CD8-positive, alpha-beta memory T cell (primary cell): ENCODE data around the gene PREX1. TPM values are rescaled to one million over a fixed set of nuclear protein-coding genes. Genes with fewer than 3 reads are reported as not detected.
A peak's percentile ranks its signal among the peaks of the same experiment; 100 is the strongest.

Experiments used
- CTCF ChIA-PET: fragments of 350-600 bp; sonication (Branson Sonifier 250); formaldehyde crosslinking; loops from one replicate; lab custom pipeline; 2021; ENCODE audit warnings: antibody characterized with exemption; lab: Charles Lee
- POLR2A ChIA-PET: fragments of 350-600 bp; sonication (Branson Sonifier 250); formaldehyde crosslinking; loops from one replicate; lab custom pipeline; 2021; ENCODE audit warnings: antibody characterized with exemption; lab: Charles Lee
- DNase-seq, 5 donors: peaks; one replicate each; pipeline versions ENCODE4 v3.0.0 to v3.0.0-alpha.2; 2020 to 2022; ENCODE audit warnings: mixed read lengths in 1 of 5
- H3K27ac ChIP-seq: one replicate; pipeline ENCODE4 v1.7.0; 2013; ENCODE audit warnings: low read depth, mild to moderate bottlenecking, low read length, moderate library complexity
- H3K27me3 ChIP-seq: 2 replicates; pipeline ENCODE4 v1.7.0; 2013; ENCODE audit warnings: low read length, mild to moderate bottlenecking; ENCODE audit not compliant: insufficient read depth, poor library complexity, severe bottlenecking
- H3K36me3 ChIP-seq: 2 replicates; pipeline ENCODE4 v1.7.0; 2013; ENCODE audit warnings: mild to moderate bottlenecking, low read length, moderate library complexity; ENCODE audit not compliant: insufficient read depth
- H3K4me1 ChIP-seq: 2 replicates; pipeline ENCODE4 v1.7.0; 2013; ENCODE audit warnings: mild to moderate bottlenecking, low read length, moderate library complexity; ENCODE audit not compliant: insufficient read depth
- H3K4me3 ChIP-seq: 2 replicates; pipeline ENCODE4 v1.7.0; 2013; ENCODE audit warnings: mild to moderate bottlenecking, low read length
- H3K9me3 ChIP-seq: 2 replicates; pipeline ENCODE4 v1.7.0; 2013; ENCODE audit warnings: mild to moderate bottlenecking, low read length
- H3K27ac Mint-ChIP-seq, 8 donors: one replicate each; pipeline ENCODE4 v1.8.0; 2020 to 2021; ENCODE audit warnings: mixed read lengths in 8 of 8, mild to moderate bottlenecking in 6 of 8, inconsistent platforms in 3 of 8, moderate library complexity in 3 of 8
- H3K27me3 Mint-ChIP-seq, 2 donors: one replicate each; pipeline ENCODE4 v1.8.0; 2020 to 2021; ENCODE audit warnings: mixed read lengths in 2 of 2, mild to moderate bottlenecking in 1 of 2, moderate library complexity in 1 of 2
- H3K36me3 Mint-ChIP-seq, 3 donors: one replicate each; pipeline ENCODE4 v1.8.0; 2020 to 2021; ENCODE audit warnings: mixed read lengths in 3 of 3, inconsistent platforms in 1 of 3, mild to moderate bottlenecking in 1 of 3
- H3K4me1 Mint-ChIP-seq, 3 donors: one replicate each; pipeline ENCODE4 v1.8.0; 2020 to 2021; ENCODE audit warnings: mixed read lengths in 3 of 3, inconsistent platforms in 1 of 3, mild to moderate bottlenecking in 1 of 3
- H3K4me3 Mint-ChIP-seq, 7 donors: one replicate each; pipeline ENCODE4 v1.8.0; 2020 to 2021; ENCODE audit warnings: mixed read lengths in 7 of 7, mild to moderate bottlenecking in 6 of 7, moderate library complexity in 4 of 7, inconsistent platforms in 2 of 7
- H3K9me3 Mint-ChIP-seq, 5 donors: one replicate each; pipeline ENCODE4 v1.8.0; 2020 to 2022; ENCODE audit warnings: mixed read lengths in 5 of 5, mild to moderate bottlenecking in 3 of 5, moderate library complexity in 2 of 5, inconsistent platforms in 1 of 5
- polyA plus RNA-seq: library from polyadenylated mRNA; unstranded; fragments of 300-500 nt; fragmentation: Illumina TruSeq; gene quantifications from one replicate; pipeline ENCODE4 v1.2.3, GENCODE V29; 2021
- total RNA-seq, 2 experiments: library from RNA; stranded (reverse); gene quantifications; one replicate each; pipeline ENCODE4 v1.2.3, GENCODE V29; 2021

PREX1 gene
- total and polyA plus RNA-seq, 3 experiments from 2014 or later: 89.5 to 90.5 (median 90.0) TPM

DNA sequence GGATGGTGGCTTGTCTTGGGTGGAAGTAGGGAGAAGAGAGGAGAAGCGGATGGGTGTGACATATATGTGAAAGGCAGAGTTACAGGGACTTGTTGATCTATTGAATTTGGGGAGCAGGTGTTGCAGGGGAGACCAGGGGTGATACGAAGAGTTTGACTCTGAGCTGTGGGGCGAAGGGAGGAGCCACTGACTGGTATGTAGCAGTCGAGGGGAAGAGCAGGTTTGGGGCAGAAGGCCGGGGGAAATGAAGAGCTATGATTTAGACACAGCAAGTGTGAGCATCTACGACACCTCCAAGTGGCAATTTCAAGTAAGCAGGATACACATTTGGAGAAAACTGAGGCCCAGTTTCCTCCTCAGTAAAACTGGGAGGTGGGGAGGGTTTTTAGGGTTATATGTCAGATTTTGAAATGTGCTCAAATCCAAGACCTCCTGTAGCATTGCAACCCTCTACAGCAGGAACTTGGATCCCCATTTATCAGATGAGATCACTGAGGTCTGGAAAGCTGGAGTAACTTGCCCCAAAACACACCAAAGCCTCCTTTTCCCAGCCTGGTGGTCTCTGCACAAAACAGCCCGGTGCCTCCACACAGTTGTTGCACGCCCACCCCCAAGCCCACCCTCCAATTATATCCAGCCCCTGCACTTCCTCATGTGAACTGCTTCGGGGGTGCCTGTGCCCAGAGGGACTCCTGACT lies 137.8 kb downstream of the PREX1 start:
- Histone ChIP-seq H3K4me3 (no peak overlapping the region), H3K27ac (no peak overlapping the region), H3K9me3 (no peaks in the 10 kb centered on the region), H3K4me1 (peaks cover 19% of the 10 kb centered on the region), H3K36me3 (peaks cover 26% of the 10 kb centered on the region), H3K27me3 (no peaks in the 10 kb centered on the region)
- DNase-seq: no peak
- Mint-ChIP-seq H3K27me3 (peaks cover 0 to 10% of the 10 kb centered on the region in 2 donors), H3K36me3 (peaks cover 0 to 92% (median 21%) of the 10 kb centered on the region in 3 donors), H3K4me1 (peaks cover 48 to 56% (median 53%) of the 10 kb centered on the region in 3 donors), H3K27ac (peak overlapping the region; percentile 11 to 89 (median 70)), H3K9me3 (no peaks in the 10 kb centered on the region), H3K4me3 (peak overlapping the region in 6 of 7 donors; percentile 1 to 87 (median 31))
- ChIA-PET CTCF (interaction anchor here (1.4 kb wide), 1 partner anchor 33 kb away, joined by 3 read pairs; no protein-coding TSS in a partner anchor), POLR2A (interaction anchor here (0.6 kb wide), 1 partner anchor 124 kb away, joined by 3 read pairs; no protein-coding TSS in a partner anchor)

DNA sequence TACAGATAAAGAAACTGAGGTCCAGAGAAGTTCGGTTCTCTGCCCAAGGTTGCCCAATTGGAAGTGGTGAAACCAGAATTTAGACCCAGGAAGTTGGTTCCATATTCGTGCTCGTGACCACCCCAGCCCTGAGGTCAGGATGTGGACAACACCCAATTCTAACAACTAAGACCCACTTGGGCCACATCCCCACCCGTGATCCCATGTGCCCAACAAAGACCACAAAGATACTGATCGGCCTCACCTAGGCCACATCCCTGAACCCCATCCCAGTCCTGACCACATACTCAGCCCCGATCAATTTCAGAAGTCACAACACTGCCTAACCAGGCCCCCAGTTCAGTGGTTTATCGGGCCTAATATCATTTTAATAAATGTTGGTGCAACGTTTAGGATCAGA lies 138.4 kb downstream of the PREX1 start:
- Histone ChIP-seq H3K4me1 (peaks cover 19% of the 10 kb centered on the region), H3K4me3 (no peak overlapping the region), H3K27ac (no peak overlapping the region), H3K9me3 (no peaks in the 10 kb centered on the region), H3K36me3 (peaks cover 26% of the 10 kb centered on the region), H3K27me3 (no peaks in the 10 kb centered on the region)
- CTCF ChIA-PET: no interaction called here
- Mint-ChIP-seq H3K27me3 (peaks cover 0 to 13% of the 10 kb centered on the region in 2 donors), H3K9me3 (no peaks in the 10 kb centered on the region), H3K36me3 (peaks cover 0 to 92% (median 22%) of the 10 kb centered on the region in 3 donors), H3K4me3 (peak overlapping the region in 5 of 7 donors; percentile 24 to 87 (median 33)), H3K4me1 (peaks cover 50 to 56% (median 53%) of the 10 kb centered on the region in 3 donors), H3K27ac (peak overlapping the region; percentile 31 to 89 (median 73))
- POLR2A ChIA-PET: no interaction called here
- peak in 1 of 5 donors; percentile 33 for DNase-seq

DNA sequence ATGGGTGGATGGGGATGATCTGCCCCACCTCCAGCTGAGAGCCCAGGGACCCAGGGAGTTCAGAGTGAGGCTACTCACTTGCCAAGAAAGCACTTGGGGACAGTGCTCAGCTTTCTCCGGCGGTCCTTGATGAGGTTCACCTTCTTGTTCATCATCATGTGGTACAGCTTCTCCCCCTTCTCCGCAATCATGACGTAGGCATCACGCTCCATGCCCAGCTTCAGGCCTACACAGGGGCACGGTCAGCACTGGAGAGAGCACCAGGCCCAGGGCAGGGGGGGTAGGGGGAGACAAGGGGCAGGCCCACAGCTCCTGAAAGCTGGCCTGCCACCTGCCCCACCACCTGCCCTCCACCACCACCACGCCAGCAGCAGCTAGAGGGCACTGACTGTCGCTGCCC lies 139.2 kb downstream of the PREX1 start:
- DNase-seq: no peak
- peaks cover 49 to 57% (median 52%) of the 10 kb centered on the region in 3 donors for H3K4me1 Mint-ChIP-seq
- H3K4me3 ChIP-seq: no peak overlapping the region
- peaks cover 0 to 13% of the 10 kb centered on the region in 2 donors for H3K27me3 Mint-ChIP-seq
- peaks cover 19% of the 10 kb centered on the region for H3K4me1 ChIP-seq
- ChIA-PET POLR2A (no interaction called here), CTCF (interaction anchor here (0.7 kb wide), 1 partner anchor 48 kb away, joined by 4 read pairs; no protein-coding TSS in a partner anchor)
- H3K27ac Mint-ChIP-seq: peak overlapping the region in 4 of 8 donors; percentile 72 to 76 (median 74)
- no peaks in the 10 kb centered on the region for H3K9me3 ChIP-seq
- H3K9me3 Mint-ChIP-seq: no peaks in the 10 kb centered on the region
- H3K36me3 ChIP-seq: peaks cover 22% of the 10 kb centered on the region
- H3K4me3 Mint-ChIP-seq: peak overlapping the region in 1 of 7 donors; percentile 87
- no peak overlapping the region for H3K27ac ChIP-seq
- peaks cover 0 to 96% (median 24%) of the 10 kb centered on the region in 3 donors for H3K36me3 Mint-ChIP-seq
- no peaks in the 10 kb centered on the region for H3K27me3 ChIP-seq

DNA sequence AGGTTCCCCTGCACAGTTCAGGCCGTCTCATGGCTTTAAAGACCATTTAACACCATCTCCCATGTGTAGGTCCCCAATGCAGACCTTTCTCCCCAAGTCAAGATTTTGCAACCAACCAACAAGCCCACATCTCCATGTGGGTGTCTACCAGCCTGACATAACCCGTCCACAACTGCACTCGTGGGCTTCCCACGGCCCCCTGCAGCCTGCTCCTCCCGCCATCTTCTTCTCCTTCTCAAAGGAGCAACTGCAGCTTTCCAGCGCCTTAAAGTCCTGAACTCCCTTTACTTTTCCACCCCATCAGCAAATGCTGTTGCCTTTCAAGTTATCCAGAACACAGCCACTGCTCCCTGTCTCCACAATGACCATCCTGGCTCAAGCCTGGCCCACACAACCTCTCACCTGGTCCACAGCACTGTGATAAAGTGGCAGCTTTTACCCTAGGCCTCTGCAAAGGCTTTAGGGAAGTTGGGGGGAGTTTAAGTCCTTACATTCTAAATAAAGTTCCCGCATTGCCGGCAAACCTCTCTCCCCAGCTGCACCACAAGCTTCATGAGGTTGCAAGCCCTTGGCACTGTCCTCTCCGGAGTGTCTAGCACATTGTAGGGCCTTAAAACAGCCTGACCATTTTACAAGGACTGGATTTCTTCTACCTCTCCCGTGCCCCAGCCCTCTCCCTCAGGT lies 140.5 kb downstream of the PREX1 start:
- Histone ChIP-seq H3K36me3 (peaks cover 27% of the 10 kb centered on the region), H3K9me3 (no peaks in the 10 kb centered on the region), H3K4me1 (peaks cover 19% of the 10 kb centered on the region), H3K27ac (no peak overlapping the region), H3K4me3 (no peak overlapping the region), H3K27me3 (no peaks in the 10 kb centered on the region)
- DNase-seq: no peak
- H3K4me3 Mint-ChIP-seq: peak overlapping the region in 1 of 7 donors; percentile 21
- H3K4me1 Mint-ChIP-seq: peaks cover 48 to 55% (median 52%) of the 10 kb centered on the region in 3 donors
- H3K36me3 Mint-ChIP-seq: peaks cover 0 to 91% (median 25%) of the 10 kb centered on the region in 3 donors
- ChIA-PET CTCF (no interaction called here), POLR2A (no interaction called here)
- H3K27me3 Mint-ChIP-seq: peaks cover 0 to 13% of the 10 kb centered on the region in 2 donors
- peak overlapping the region in 7 of 8 donors; percentile 52 to 92 (median 74) for H3K27ac Mint-ChIP-seq
- no peaks in the 10 kb centered on the region for H3K9me3 Mint-ChIP-seq

DNA sequence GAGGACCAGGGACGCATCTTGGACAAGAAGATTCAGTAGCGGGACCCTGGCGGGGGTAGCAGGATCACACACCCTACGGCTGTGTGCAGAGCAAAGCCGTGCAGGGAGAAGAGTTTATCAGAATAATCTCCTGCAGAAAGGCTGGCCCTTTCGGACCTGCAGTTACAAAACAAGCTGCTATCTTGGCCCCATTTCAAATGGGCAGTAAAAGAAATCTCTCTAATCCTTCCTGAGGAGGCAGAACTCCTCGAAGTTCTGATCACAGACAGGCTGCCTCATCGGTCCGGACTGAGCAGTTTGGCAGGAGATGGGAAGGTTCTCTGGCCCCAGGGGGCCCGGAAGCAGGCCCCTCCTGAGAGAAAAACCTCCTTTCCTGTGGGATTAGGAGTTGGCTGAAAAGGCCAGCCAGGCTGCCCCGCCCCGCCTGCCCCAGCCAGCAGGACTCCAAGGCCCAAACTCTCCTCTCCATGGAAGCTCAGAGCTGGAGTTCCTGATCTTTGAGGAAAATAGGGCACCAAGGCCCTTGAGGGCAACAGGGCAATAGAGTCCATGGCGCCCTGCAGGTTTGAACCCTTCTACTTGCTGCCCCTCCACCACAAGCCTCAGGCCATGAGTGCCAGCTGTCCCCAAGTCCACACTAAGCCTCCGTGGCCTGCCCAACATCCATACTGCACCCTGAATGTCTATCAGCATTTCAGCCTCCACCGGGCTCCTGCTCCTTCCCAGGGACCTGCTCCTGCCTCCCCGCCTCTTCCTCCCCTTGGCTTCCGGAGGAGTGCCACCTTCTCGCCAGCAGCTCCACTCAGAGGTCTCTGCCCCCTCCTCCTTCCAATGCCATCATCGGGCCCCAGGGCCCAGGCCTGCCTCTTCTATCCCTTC lies 141.3 kb downstream of the PREX1 start:
- Histone ChIP-seq H3K36me3 (peaks cover 30% of the 10 kb centered on the region), H3K27me3 (no peaks in the 10 kb centered on the region), H3K9me3 (no peaks in the 10 kb centered on the region), H3K27ac (no peak overlapping the region), H3K4me3 (no peak overlapping the region), H3K4me1 (peaks cover 19% of the 10 kb centered on the region)
- CTCF ChIA-PET: interaction anchor here (0.9 kb wide), 1 partner anchor 141 kb away, joined by 3 read pairs; no protein-coding TSS in a partner anchor
- no peak for DNase-seq
- no peak overlapping the region for H3K4me3 Mint-ChIP-seq
- H3K4me1 Mint-ChIP-seq: peaks cover 44 to 52% (median 47%) of the 10 kb centered on the region in 3 donors
- H3K27me3 Mint-ChIP-seq: peaks cover 0 to 13% of the 10 kb centered on the region in 2 donors
- H3K36me3 Mint-ChIP-seq: peaks cover 0 to 84% (median 23%) of the 10 kb centered on the region in 3 donors
- H3K9me3 Mint-ChIP-seq: no peaks in the 10 kb centered on the region
- H3K27ac Mint-ChIP-seq: peak overlapping the region in 7 of 8 donors; percentile 10 to 92 (median 70)
- POLR2A ChIA-PET: no interaction called here

DNA sequence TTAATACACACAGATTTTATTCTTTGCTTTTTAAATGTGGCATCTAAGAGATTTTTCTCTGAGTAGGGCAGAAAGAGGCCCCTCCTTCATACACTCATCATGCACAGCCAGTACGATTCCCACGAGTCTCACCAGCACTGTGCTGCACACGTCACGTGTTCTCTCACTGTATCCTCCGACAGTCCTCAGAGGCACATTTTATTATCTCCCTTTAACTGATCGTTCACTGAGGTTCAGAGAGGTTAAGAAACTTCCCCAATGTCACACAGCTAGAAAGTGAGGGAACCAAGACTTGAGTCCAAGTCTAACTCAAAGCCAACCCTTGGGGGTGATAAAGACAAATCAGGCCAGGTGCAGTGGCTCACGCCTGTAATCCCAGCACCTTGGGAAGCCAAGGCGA lies 142.5 kb downstream of the PREX1 start:
- H3K27me3 Mint-ChIP-seq: peaks cover 0 to 11% of the 10 kb centered on the region in 2 donors
- H3K4me3 Mint-ChIP-seq: no peak overlapping the region
- H3K36me3 Mint-ChIP-seq: peaks cover 0 to 72% (median 19%) of the 10 kb centered on the region in 3 donors
- H3K9me3 Mint-ChIP-seq: no peaks in the 10 kb centered on the region
- no peak overlapping the region for H3K27ac ChIP-seq
- peaks cover 32 to 40% (median 36%) of the 10 kb centered on the region in 3 donors for H3K4me1 Mint-ChIP-seq
- peaks cover 31% of the 10 kb centered on the region for H3K36me3 ChIP-seq
- ChIA-PET POLR2A (no interaction called here), CTCF (interaction anchor here (3.4 kb wide), 1 partner anchor 28 kb away, joined by 12 read pairs; no protein-coding TSS in a partner anchor)
- H3K9me3 ChIP-seq: no peaks in the 10 kb centered on the region
- H3K27me3 ChIP-seq: no peaks in the 10 kb centered on the region
- H3K4me3 ChIP-seq: no peak overlapping the region
- H3K27ac Mint-ChIP-seq: peak overlapping the region in 5 of 8 donors; percentile 22 to 85 (median 52)
- H3K4me1 ChIP-seq: peaks cover 9% of the 10 kb centered on the region
- no peak for DNase-seq

DNA sequence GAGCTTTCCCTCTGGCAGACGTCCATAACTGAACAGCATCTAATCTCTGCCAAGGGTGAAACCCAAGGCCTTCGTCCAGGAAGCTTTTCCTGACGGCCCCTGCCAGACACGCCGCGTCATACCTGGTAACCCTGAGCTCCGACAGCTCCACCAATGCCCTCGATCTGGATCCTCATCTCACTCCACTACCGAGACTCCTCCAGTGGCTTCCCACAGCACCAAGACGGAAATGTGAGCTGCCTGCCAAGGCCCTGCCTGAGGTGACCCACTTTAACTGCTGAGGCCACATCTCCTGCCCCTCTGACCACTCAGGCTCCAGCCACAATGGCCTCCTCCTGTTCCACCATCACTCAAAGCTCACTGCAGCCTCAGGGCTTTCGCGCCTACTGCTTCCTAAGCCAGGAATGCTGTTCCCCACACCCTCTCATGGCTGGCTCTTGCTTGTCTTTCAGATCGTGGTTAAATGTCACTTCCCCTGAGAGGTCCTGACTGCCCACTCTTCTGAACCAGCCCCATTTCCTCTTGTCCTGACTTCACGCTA lies 143.2 kb downstream of the PREX1 start:
- peak overlapping the region in 1 of 7 donors; percentile 27 for H3K4me3 Mint-ChIP-seq
- peaks cover 25 to 34% (median 28%) of the 10 kb centered on the region in 3 donors for H3K4me1 Mint-ChIP-seq
- Histone ChIP-seq H3K4me3 (no peak overlapping the region), H3K27me3 (no peaks in the 10 kb centered on the region), H3K9me3 (no peaks in the 10 kb centered on the region), H3K4me1 (peaks cover 1% of the 10 kb centered on the region), H3K27ac (no peak overlapping the region), H3K36me3 (peaks cover 31% of the 10 kb centered on the region)
- peaks cover 0 to 11% of the 10 kb centered on the region in 2 donors for H3K27me3 Mint-ChIP-seq
- H3K9me3 Mint-ChIP-seq: no peaks in the 10 kb centered on the region
- ChIA-PET POLR2A (no interaction called here), CTCF (interaction anchor here (0.9 to 3.4 kb wide), 3 partner anchors 11 to 220 kb away, joined by 6 to 12 read pairs (median 6); no protein-coding TSS in a partner anchor)
- H3K27ac Mint-ChIP-seq: peak overlapping the region; percentile 3 to 91 (median 64)
- no peak for DNase-seq
- peaks cover 0 to 64% (median 20%) of the 10 kb centered on the region in 3 donors for H3K36me3 Mint-ChIP-seq
